ENCODE data around the gene ARMC8. TPM values are rescaled to one million over a fixed set of nuclear protein-coding genes. Genes with fewer than 3 reads are reported as not detected.

The ARMC8 gene
- total RNA-seq, 2 experiments from 2014 or later, result 38.2 to 42.7 TPM

DNA sequence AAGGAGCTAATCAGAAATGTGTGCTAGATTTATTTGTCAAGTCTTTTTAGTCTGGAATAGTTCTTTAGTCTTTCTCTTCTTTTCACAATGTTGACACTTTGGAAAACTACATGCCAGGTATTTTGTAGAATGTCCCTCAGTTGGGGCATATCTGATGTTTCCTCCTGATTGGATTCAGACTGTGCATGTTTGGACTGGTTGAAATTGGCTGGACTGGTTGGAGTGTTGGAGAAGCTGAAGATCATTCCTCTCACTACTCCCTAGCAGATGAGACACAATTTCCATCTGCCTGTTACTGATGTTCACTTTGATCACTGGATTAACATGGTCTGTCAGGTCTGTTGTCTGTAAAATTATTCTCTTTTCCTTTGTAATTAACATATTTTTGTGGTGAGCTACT, 138.9 kb downstream of the ARMC8 start:
- H3K27me3 Mint-ChIP-seq (ENCODE audit: low read depth), result no peaks in the 10 kb centered on the region

DNA sequence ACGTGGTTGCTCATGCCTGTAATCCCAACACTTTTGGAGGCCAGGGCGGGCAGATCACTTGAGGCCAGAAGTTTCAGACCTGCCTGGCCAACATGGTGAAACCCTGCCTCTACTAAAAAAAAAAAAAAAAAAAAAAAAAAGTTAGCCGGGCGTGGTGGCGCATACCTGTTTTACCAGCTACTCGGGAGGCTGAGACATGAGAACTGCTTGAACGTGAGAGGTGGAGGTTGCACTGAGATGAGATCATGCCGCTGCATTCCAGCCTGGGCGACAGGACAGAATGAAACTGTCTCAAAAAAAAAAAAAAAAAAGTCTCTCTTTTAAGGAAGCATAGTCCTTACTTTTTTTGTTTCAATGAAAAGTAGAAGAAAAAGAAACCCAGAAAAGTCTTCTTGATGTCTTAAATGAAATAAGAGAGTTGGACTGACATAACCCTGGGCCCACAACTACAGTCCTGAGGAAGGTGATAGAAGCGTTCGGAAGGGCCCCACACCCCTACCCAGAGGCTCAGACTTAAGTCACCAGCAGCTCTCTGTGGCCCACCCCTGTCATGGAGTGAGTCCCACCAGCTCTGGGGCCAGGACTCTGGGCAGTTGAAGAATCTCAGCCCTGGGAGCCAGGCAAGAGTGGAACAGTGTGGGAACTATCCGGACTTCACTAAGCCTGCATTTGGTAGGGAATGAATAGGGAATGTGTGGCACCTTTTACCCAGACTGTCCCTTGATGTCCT, 139.9 kb downstream of the ARMC8 start:
- no peak overlapping the region for H3K27ac Mint-ChIP-seq
- H3K36me3 Mint-ChIP-seq (ENCODE audit: low read depth), result no peaks in the 10 kb centered on the region
- no peak overlapping the region for H3K4me3 Mint-ChIP-seq
- CTCF ChIA-PET, result interaction anchor here (0.8 to 1.5 kb wide), 3 partner anchors 9 to 56 kb away, joined by 3 to 4 read pairs (median 3); no protein-coding TSS in a partner anchor
- peaks cover 67% of the 10 kb centered on the region for H3K4me1 Mint-ChIP-seq (ENCODE audit: low read depth)
- DNase-seq, result no peak
- no peaks in the 10 kb centered on the region for H3K27me3 Mint-ChIP-seq (ENCODE audit: low read depth)
- intact Hi-C loops (cut with micrococcal nuclease), result loop anchor here (5.0 to 10.0 kb wide), 4 partner anchors 105 to 1018 kb away; partner anchors contain the start of genes ESYT3, MRPS22 and PIK3CB
- no peaks in the 10 kb centered on the region for H3K9me3 Mint-ChIP-seq

More for the DNA sequence above, 138.9 kb downstream of the ARMC8 start:
- Mint-ChIP-seq H3K36me3 (ENCODE audit: low read depth) (no peaks in the 10 kb centered on the region), H3K4me1 (ENCODE audit: low read depth) (peaks cover 66% of the 10 kb centered on the region), H3K27ac (no peak overlapping the region), H3K9me3 (no peaks in the 10 kb centered on the region), H3K4me3 (no peak overlapping the region)
- DNase-seq, result no peak
- CTCF ChIA-PET, result interaction anchor here (0.6 to 0.9 kb wide), 3 partner anchors 42 to 1697 kb away, joined by 3 to 5 read pairs (median 4); partner anchors contain the start of gene ESYT3
- intact Hi-C loops (cut with micrococcal nuclease), result loop anchor here (2.0 to 10.0 kb wide), 5 partner anchors 15 to 1019 kb away; partner anchors contain the start of genes ESYT3, MRPS22 and PIK3CB

DNA sequence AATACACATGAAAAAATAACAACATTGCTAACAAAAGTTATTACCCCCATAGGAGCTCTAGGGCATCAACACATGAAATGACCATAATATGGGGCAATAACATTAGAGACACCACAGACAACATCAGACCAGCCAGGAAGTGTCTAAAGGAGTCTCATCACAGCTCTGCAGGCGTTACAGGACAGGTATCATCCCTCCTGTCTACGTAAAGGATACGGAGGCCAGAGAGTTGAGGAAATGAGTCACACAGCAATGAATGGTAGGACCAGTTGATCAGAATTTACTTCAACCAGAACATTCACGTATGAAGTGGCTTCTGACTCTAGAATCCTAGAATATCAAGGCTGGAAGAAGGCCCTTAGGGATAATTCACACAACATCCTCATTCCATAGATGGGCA, 140.7 kb downstream of the ARMC8 start:
- no peak overlapping the region for H3K27ac Mint-ChIP-seq
- H3K4me3 Mint-ChIP-seq, result peak overlapping the region; percentile 91
- peaks cover 60% of the 10 kb centered on the region for H3K4me1 Mint-ChIP-seq (ENCODE audit: low read depth)
- H3K27me3 Mint-ChIP-seq (ENCODE audit: low read depth), result no peaks in the 10 kb centered on the region
- no peaks in the 10 kb centered on the region for H3K36me3 Mint-ChIP-seq (ENCODE audit: low read depth)
- intact Hi-C loops (cut with micrococcal nuclease), result loop anchor here (2.0 to 10.0 kb wide), 7 partner anchors 65 to 1017 kb away; partner anchors contain the start of genes ESYT3, MRPS22 and PIK3CB
- no peaks in the 10 kb centered on the region for H3K9me3 Mint-ChIP-seq
- DNase-seq, result no peak
- CTCF ChIA-PET, result interaction anchor here (0.7 to 2.1 kb wide), 10 partner anchors 9 to 266 kb away, joined by 3 to 12 read pairs (median 4); partner anchors contain the start of genes CEP70 and MRAS

DNA sequence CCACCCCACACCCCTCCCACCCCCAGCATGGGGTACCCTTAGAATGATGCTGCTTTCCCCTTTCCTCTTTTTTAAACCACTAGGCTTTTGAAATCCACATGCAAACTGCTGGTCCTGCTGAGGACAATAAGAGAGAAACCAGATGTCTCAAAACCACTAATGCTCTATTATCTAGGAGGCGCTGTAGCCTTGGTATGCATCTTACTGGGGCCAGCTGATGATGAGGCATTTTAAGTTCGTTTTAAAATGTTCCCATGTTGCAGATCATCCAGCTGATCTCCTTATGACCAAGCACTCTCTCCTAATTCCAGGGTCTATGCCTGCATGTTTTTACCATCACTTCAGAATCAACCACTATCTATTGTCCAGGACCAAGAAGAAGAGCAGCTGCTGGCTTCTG, 141.2 kb downstream of the ARMC8 start:
- Mint-ChIP-seq H3K4me3 (peak overlapping the region; percentile 91), H3K36me3 (ENCODE audit: low read depth) (no peaks in the 10 kb centered on the region), H3K27me3 (ENCODE audit: low read depth) (no peaks in the 10 kb centered on the region), H3K9me3 (no peaks in the 10 kb centered on the region), H3K27ac (no peak overlapping the region), H3K4me1 (ENCODE audit: low read depth) (peaks cover 55% of the 10 kb centered on the region)
- CTCF ChIA-PET, result interaction anchor here (0.7 to 2.1 kb wide), 17 partner anchors 8 to 266 kb away, joined by 3 to 12 read pairs (median 4); partner anchors contain the start of genes CEP70, DBR1, ESYT3 and MRAS
- no peak for DNase-seq
- intact Hi-C loops (cut with micrococcal nuclease), result loop anchor here (2.0 to 10.0 kb wide), 7 partner anchors 66 to 1016 kb away; partner anchors contain the start of genes ESYT3, MRPS22 and PIK3CB

DNA sequence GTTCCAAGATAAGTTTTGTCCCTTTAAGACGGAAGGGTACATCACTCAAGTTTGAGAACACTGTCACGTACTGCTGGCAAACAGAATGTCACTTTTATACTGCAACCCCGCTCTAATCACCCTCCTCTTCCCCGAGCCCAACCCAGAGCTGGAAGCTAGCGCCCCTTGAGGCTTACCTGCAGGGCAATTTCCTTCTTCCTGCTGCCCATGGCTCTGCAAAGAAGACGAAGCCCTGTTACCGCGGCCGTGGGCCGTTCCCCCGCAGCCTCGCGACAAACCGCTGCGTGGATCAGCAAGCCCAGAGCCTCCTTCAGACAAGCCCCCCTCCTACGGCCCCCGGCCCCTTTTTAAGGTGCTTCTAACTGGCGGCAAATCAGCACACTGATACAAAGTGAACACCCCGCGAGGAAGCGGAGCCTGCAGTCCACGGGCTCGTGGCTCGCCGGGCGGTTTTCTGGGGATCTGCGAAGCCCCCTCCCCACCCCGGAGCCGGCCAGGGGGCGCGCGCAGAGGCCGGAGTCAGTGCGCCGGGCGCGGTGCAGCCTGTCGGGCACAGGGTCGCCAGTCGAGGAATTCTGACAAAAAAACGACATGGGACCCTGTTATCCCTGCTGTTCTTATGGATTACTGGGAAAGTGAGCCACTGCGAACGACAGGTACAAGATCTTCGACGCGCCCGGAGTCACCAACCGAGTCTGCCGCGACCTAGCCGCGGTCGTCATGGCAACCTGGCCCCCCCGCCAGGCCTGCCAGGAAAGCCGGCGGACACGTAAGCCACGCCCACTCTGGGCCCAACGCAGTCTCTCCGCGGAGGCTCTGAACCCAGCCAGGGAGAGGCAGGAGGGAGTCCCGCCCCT, 142.3 kb downstream of the ARMC8 start, which contains the start of gene NME9:
NME9 (minus strand) TSS at position 725 of the 857 bp plus-strand sequence; CDS start at position 209, 516 bp downstream.
- Mint-ChIP-seq H3K4me3 (peak within 1 kb of the TSS; percentile 91), H3K27ac (peak within 1 kb of the TSS; percentile 86), H3K4me1 (ENCODE audit: low read depth) (peaks cover 47% of the 10 kb centered on the region), H3K36me3 (ENCODE audit: low read depth) (no peaks in the 10 kb centered on the region), H3K27me3 (ENCODE audit: low read depth) (no peaks in the 10 kb centered on the region), H3K9me3 (no peaks in the 10 kb centered on the region)
- intact Hi-C loops (cut with micrococcal nuclease), result loop anchor here (1.0 to 10.0 kb wide), 14 partner anchors 19 to 1015 kb away; partner anchors contain the start of genes ARMC8, CEP70, DBR1 and ESYT3
- peak; percentile 92 for DNase-seq
- CTCF ChIA-PET, result interaction anchor here (1.0 to 2.1 kb wide), 13 partner anchors 9 to 155 kb away, joined by 3 to 12 read pairs (median 5); partner anchors contain the start of genes DBR1, ESYT3 and MRAS

DNA sequence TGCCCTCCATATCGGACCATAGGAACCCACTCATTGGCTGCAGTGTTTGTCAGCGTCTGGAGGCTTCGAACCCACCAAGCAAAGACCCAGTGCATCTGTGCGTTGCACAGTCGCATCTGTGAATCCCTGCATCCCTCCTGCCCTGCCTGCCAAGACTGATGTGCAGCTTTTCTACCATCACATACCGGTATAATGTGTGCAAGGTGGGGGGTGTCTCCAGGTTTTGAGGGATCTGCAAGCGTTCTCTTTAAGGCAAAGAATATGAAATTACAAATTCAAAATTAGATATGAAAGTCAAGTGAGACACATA, 142.8 kb downstream of the ARMC8 start:
- H3K36me3 Mint-ChIP-seq (ENCODE audit: low read depth), result no peaks in the 10 kb centered on the region
- CTCF ChIA-PET, result interaction anchor here (1.0 to 1.6 kb wide), 4 partner anchors 20 to 586 kb away, joined by 4 to 5 read pairs (median 4); no protein-coding TSS in a partner anchor
- peaks cover 42% of the 10 kb centered on the region for H3K4me1 Mint-ChIP-seq (ENCODE audit: low read depth)
- peak overlapping the region; percentile 91 for H3K4me3 Mint-ChIP-seq
- intact Hi-C loops (cut with micrococcal nuclease), result loop anchor here (1.0 to 10.0 kb wide), 17 partner anchors 18 to 1015 kb away; partner anchors contain the start of genes ARMC8, CEP70, DBR1 and ESYT3
- peak overlapping the region; percentile 63 for H3K27ac Mint-ChIP-seq
- no peaks in the 10 kb centered on the region for H3K9me3 Mint-ChIP-seq
- no peak for DNase-seq
- H3K27me3 Mint-ChIP-seq (ENCODE audit: low read depth), result no peaks in the 10 kb centered on the region

DNA sequence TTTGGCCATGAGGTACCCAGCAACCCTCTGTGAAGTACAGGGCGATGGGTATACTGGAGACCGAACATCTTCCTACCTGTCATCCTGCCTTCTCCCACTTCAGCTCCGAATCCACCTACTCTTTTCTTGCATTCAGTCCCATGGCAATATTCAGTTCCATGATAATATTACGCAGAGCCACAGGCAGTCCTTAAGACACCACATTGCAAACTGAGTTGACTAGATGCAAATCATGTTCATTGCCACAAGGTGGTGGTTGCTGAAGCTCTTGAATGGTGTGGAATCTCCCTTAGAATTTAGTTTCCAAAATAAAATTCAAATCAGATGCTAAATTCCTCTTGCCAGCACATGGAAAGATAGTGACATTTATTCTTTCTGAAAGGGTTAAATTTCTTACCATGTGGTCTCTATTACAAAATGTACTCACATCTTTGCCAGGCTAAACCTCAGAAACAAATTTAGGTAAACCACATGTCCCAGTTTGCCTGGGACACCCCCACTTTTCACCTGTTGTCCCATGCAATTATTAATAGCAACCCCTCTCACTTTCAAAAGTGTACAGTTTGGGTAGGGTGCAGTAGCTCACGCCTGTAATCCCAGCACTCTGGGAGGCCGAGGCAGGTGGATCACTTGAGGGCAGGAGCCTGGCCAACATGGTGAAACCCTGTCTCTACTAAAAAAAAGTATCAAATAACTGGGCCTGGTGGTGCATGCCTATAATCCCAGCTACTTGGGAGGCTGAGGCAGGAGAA, 144.2 kb downstream of the ARMC8 start:
- Mint-ChIP-seq H3K9me3 (no peaks in the 10 kb centered on the region), H3K27ac (no peak overlapping the region), H3K4me3 (no peak overlapping the region), H3K27me3 (ENCODE audit: low read depth) (no peaks in the 10 kb centered on the region), H3K4me1 (ENCODE audit: low read depth) (peaks cover 34% of the 10 kb centered on the region), H3K36me3 (ENCODE audit: low read depth) (no peaks in the 10 kb centered on the region)
- DNase-seq, result no peak
- intact Hi-C loops (cut with micrococcal nuclease), result loop anchor here (2.0 to 5.0 kb wide), 3 partner anchors 67 to 606 kb away; no protein-coding TSS in a partner anchor
- CTCF ChIA-PET, result interaction anchor here (0.6 to 3.8 kb wide), 10 partner anchors 15 to 625 kb away, joined by 3 to 22 read pairs (median 4); partner anchors contain the start of genes ESYT3 and MRAS

DNA sequence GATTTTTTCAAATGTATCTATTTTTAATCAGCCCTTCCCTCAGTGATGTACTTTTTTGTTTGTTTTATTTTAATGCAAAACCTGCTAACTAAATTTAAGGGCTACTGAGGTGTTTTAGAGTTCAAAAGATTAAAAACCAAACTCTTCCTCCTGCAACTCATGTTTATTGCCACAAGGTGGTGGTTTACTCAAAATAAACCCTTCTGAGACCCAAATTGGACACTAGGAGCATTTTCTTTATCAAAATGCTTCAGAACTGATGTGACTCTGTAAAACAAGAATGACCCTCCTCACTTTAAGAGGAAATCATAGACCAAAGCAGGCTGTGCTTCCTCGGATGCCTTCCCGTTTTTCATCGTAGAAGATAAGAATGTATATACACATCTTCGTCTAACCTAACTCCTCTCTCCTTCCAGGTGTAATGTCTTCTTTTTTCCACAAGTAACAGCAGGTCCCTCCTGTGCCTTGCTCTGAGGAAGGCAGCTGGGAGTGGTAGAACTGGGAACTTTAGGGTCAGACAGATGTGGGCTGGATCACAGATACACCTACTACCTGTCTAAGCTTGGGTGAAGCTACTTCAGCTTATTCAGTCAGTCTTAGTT, 145.5 kb downstream of the ARMC8 start:
- intact Hi-C loops (cut with micrococcal nuclease), result loop anchor here (5.0 kb wide), 2 partner anchors 585 to 605 kb away; no protein-coding TSS in a partner anchor
- H3K4me1 Mint-ChIP-seq (ENCODE audit: low read depth), result peaks cover 33% of the 10 kb centered on the region
- CTCF ChIA-PET, result interaction anchor here (0.5 to 3.8 kb wide), 6 partner anchors 10 to 518 kb away, joined by 3 to 22 read pairs (median 5); partner anchors contain the start of genes ESYT3 and MRAS
- DNase-seq, result no peak
- no peaks in the 10 kb centered on the region for H3K27me3 Mint-ChIP-seq (ENCODE audit: low read depth)
- H3K36me3 Mint-ChIP-seq (ENCODE audit: low read depth), result no peaks in the 10 kb centered on the region
- no peak overlapping the region for H3K27ac Mint-ChIP-seq
- no peak overlapping the region for H3K4me3 Mint-ChIP-seq
- H3K9me3 Mint-ChIP-seq, result no peaks in the 10 kb centered on the region

DNA sequence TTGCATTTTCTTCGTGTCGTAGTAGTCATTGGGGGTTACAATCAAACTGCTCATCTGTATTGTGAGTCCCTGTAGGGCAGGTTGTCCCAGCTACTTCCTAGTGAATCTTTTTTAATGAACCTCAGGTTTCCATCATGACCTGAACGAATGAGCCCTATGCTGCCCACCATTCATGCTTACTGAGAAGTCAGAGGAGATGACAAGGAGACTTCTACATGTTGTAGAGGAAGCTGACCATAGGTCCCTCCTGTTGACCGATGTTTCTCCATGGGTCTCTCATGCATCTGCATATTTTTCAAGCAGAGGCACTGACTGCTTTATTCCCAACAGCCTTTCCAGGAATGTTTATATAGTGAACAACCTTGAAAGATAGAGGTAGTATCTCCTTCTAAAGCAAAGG, 147.5 kb downstream of the ARMC8 start:
- Mint-ChIP-seq H3K27me3 (ENCODE audit: low read depth) (no peaks in the 10 kb centered on the region), H3K9me3 (no peaks in the 10 kb centered on the region), H3K4me3 (no peak overlapping the region), H3K4me1 (ENCODE audit: low read depth) (peaks cover 19% of the 10 kb centered on the region), H3K27ac (no peak overlapping the region), H3K36me3 (ENCODE audit: low read depth) (no peaks in the 10 kb centered on the region)
- CTCF ChIA-PET, result interaction anchor here (0.6 to 1.8 kb wide), 5 partner anchors 13 to 581 kb away, joined by 4 to 5 read pairs (median 4); partner anchors contain the start of genes DBR1 and MRAS
- no peak for DNase-seq
- intact Hi-C loops (cut with micrococcal nuclease), result loop anchor here (5.0 kb wide), 2 partner anchors 583 to 603 kb away; no protein-coding TSS in a partner anchor

DNA sequence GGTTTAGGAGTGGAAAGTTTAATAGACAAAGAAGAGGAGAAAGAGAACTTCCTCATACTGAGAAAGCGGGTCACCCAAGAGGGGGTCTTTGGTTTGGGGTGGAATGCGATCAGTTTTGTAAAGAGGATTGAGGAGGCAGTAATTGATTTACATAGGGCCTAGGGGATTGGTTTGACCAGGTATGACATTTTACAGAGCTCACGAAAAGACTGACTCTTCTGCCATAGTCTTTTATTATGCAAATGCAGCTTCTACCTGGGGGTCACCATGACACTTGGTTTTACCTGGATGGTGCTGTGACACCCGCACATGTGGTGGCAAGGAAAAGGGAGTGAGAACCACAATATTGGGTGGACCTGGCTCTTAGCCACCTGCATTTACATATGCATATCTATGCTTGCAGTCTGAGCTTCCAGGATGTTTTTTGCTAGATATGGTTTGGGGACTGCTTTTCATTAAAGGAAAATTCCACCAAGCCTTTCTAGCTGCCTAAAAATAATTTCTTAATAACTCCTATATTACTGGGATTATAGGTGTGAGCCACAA, 149.4 kb downstream of the ARMC8 start:
- intact Hi-C loops (cut with micrococcal nuclease), result no loop called here
- Mint-ChIP-seq H3K27me3 (ENCODE audit: low read depth) (no peaks in the 10 kb centered on the region), H3K4me1 (ENCODE audit: low read depth) (peaks cover 1% of the 10 kb centered on the region), H3K36me3 (ENCODE audit: low read depth) (no peaks in the 10 kb centered on the region), H3K9me3 (no peaks in the 10 kb centered on the region), H3K27ac (no peak overlapping the region), H3K4me3 (no peak overlapping the region)
- DNase-seq, result no peak
- CTCF ChIA-PET, result interaction anchor here (0.6 to 1.2 kb wide), 3 partner anchors 9 to 66 kb away, joined by 3 read pairs; no protein-coding TSS in a partner anchor

Data from activated naive CD4-positive, alpha-beta T cell treated with anti-CD3 and anti-CD28 coated beads for 36 hours (primary cell).